Heart left ventricle (tissue), 16 donors: ENCODE results near the gene CHIC1. TPM values are rescaled to one million over a fixed set of nuclear protein-coding genes. Genes with fewer than 3 reads are reported as not detected.

Experiments
- ATAC-seq, 4 donors: fragments of 200-7000 bp; cut with Tn5 transposase; one replicate each; pipeline ENCODE4 v1.9.1; 2020 to 2022; ENCODE audit warnings: moderate library complexity in 4 of 4, mild to moderate bottlenecking in 3 of 4, moderate number of reproducible peaks in 1 of 4
- DNase-seq, 5 donors: peaks; one replicate each; pipeline ENCODE4 v3.0.0-alpha.2; 2020
- H3K27ac ChIP-seq, 12 donors: fragments of 200-600 bp; sonication (generic) in 4 of 12; one replicate each; pipeline versions ENCODE4 v1.5.0 to v1.8.0; 2016 to 2022; ENCODE audit warnings: mild to moderate bottlenecking in 2 of 12
- H3K27me3 ChIP-seq, 9 donors: fragments of 200-600 bp; sonication (generic) in 2 of 9; one replicate each; pipeline versions ENCODE4 v1.5.1 to v1.8.0; 2016 to 2022; ENCODE audit warnings: mild to moderate bottlenecking in 3 of 9
- H3K36me3 ChIP-seq, 9 donors: fragments of 200-600 bp; sonication (generic) in 2 of 9; one replicate each; pipeline versions ENCODE4 v1.5.0 to v1.8.0; 2018 to 2022; ENCODE audit warnings: mild to moderate bottlenecking in 2 of 9
- H3K4me1 ChIP-seq, 12 donors: fragments of 200-600 bp; sonication (generic) in 4 of 12; one replicate each; pipeline versions ENCODE4 v1.5.0 to v1.8.0; 2016 to 2022; ENCODE audit warnings: mild to moderate bottlenecking in 3 of 12
- H3K4me3 ChIP-seq, 12 donors: fragments of 200-600 bp; sonication (generic) in 4 of 12; one replicate each; pipeline versions ENCODE4 v1.5.0 to v1.8.0; 2017 to 2022; ENCODE audit warnings: mild to moderate bottlenecking in 9 of 12, moderate library complexity in 4 of 12
- H3K9me3 ChIP-seq, 12 donors: fragments of 200-600 bp; sonication (generic) in 4 of 12; one replicate each; pipeline versions ENCODE4 v1.5.0 to v1.8.0; 2016 to 2022; ENCODE audit warnings: mild to moderate bottlenecking in 1 of 12
- CTCF ChIP-seq, 12 donors: fragments of 200-600 bp; sonication (generic) in 4 of 12; IDR thresholded peaks; one replicate each; pipeline versions ENCODE4 v1.5.0 to v1.8.0; 2018 to 2022; ENCODE audit warnings: antibody characterized with exemption in 12 of 12, mild to moderate bottlenecking in 5 of 12
- POLR2A ChIP-seq, 2 donors: fragments of 450-650 bp; IDR thresholded peaks; one replicate each; pipeline ENCODE4 v1.6.1; 2017; ENCODE audit warnings: antibody characterized with exemption in 2 of 2, mild to moderate bottlenecking in 2 of 2, moderate library complexity in 2 of 2
- WGBS, 4 donors: extraction: QIAGEN DNeasy Blood & Tissue Kit in 2 of 4; methylation state at CpG; one replicate each; pipeline versions ENCODE4 v1.1.5 to v1.1.7; 2013 to 2018; 5-methylcytosine and 5-hydroxymethylcytosine counted together
- intact Hi-C, 10 donors: fragments of 100-400 bp; cut with DNase I; formaldehyde crosslinking; loops; one replicate each; pipeline versions ENCODE4 v1.11.1 to v1.14.2; 2022
- polyA plus RNA-seq, 2 donors: library from polyadenylated mRNA; stranded (reverse); fragments of 200-250 nt; gene quantifications; one replicate each; pipeline ENCODE4 v1.2.3, GENCODE V29; 2013
- total RNA-seq, 9 donors: library from RNA; depleted of rRNA in 2 of 9; stranded (reverse); fragments of >200 nt in 2 of 9; fragmentation: NEBNext Ultra II Directional in 3 of 9; extraction: Animal tissue kit (Norgen Biotek cat#: 25700) in 3 of 9; gene quantifications; one replicate each; pipeline versions ENCODE4 v1.1.0 to v1.2.4, GENCODE V29; 2016 to 2023
- donor health status: ischemic (EF 13 %, LVEDD 7.1; RV severe dilation, severe dysfunction).
- donor health status: healthy with polysubstance abuse.
- donor health status: DM: no; HTN: yes; CAD: no.
- donor health status: DM: no; HTN: no; CAD: no.
- donor health status: ischemic (EF 25% LVEDD 6.9; RV normal size, moderate dysfunction).
- donor health status: ischemic (EF 25% LVEDD 5.7; RV mildly dilated, moderate dysfunction).
- donor health status: healthy.
- donor health status: DM: yes; HTN: yes; CAD: no.
- donor health status: ischemic (EF 35%, LVEDD 5.7; RV mildly dilated, moderate dysfunction).
- donor health status: nonischemic (EF 11% LVEDD 7.7; RV severe dilation, severe dysfunction).
- donor health status: DM: yes; HTN: yes; CAD: no.
- donor health status: PGD.
- donor health status: ischemic (EF 29% LVEDD 5.4; RV normal size, mild dysfunction).
- donor health status: nonischemic (EF 23%, LVEDD 6.1; RV moderate dilation, normal function).

Gene CHIC1
- total and polyA plus RNA-seq, 11 donors, result 2.8 to 16.9 (median 11.6) TPM

GRCh38 chrX:73728602-73729001 lies 165.6 kb downstream of the CHIC1 start:
- Histone ChIP-seq H3K27ac (no peak overlapping the region), H3K27me3 (peaks cover 0 to 21% (median 0%) of the 10 kb centered on the region in 9 donors), H3K36me3 (no peaks in the 10 kb centered on the region), H3K4me3 (no peak overlapping the region), H3K9me3 (no peaks in the 10 kb centered on the region), H3K4me1 (no peaks in the 10 kb centered on the region)
- no peak for ATAC-seq
- TF ChIP-seq POLR2A (IDR thresholded peaks at IDR 0.05) (no peak), CTCF (IDR thresholded peaks at IDR 0.05) (no peak)
- no peak for DNase-seq
- intact Hi-C loops, result no loop called here
- WGBS, 4 donors, result 51 to 69% (median 60%) methylated on average over 2 of the region's 2 CpGs

Other genes starting within 250 kb of the CHIC1 start
- gene CDX4, start 116.1 kb upstream of the CHIC1 start, total RNA-seq, result not detected
- not detected for gene CDX4, start 116.1 kb upstream of the CHIC1 start, polyA plus RNA-seq